Kidney capillary endothelial cell (primary cell): ENCODE results near the gene TMEM202.
A peak's percentile ranks its signal among the peaks of the same experiment; 100 is the strongest.
"Not testable (repeated sequence)": the region's sequence is repeated elsewhere in the genome, so short reads cannot be mapped to it uniquely, and the experiment has no call there.

Experiments used
- DNase-seq: peaks from one replicate; pipeline ENCODE4 v3.0.0-alpha.2; 2018; ENCODE audit warnings: low spot score

The TMEM202 gene, protein sequence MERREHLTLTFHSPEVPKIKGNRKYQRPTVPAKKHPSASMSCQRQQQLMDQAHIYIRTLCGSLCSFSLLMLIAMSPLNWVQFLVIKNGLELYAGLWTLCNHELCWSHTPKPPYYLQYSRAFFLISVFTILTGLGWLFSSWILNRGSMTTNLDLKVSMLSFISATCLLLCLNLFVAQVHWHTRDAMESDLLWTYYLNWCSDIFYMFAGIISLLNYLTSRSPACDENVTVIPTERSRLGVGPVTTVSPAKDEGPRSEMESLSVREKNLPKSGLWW

DNA sequence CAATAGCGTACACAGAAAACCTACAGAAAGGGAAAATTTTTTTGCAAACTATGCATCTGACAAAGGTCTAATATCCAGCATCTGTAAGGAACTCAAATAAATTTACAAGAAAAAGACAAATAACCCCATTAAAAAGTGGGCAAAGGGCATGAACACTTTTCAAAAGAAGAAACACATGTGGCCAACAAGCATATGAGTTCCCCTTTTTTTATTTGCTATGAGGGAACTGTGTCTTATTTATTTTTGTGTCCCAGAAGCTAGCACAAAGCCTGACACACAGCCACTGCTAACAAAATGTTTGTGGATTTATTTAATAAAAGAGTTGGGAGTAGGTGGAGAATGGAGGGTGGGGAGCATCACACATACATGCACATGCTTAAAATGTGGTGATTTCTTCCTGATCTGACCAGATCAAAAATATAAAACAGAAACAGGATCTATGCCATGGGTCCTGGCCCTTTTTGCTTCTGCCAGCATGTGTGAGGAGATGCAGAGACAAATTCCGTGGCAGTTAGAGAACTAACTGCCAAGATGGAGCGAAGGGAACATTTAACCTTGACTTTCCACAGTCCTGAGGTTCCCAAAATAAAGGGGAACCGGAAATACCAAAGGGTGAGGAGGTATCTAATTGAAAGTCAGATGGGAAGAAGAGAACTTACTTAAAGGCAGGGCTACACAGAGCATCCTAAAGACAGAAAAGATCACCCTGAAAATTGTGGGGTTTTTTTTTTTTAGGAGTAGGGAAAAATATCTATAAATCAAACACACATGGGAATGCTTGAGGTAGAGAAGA, at the start of gene TMEM202:
Gene TMEM202 (plus strand): TSS at position 510 of the 793 bp plus-strand sequence. CDS start 22 bp downstream, at position 532.
- DNase-seq, result no peak

DNA sequence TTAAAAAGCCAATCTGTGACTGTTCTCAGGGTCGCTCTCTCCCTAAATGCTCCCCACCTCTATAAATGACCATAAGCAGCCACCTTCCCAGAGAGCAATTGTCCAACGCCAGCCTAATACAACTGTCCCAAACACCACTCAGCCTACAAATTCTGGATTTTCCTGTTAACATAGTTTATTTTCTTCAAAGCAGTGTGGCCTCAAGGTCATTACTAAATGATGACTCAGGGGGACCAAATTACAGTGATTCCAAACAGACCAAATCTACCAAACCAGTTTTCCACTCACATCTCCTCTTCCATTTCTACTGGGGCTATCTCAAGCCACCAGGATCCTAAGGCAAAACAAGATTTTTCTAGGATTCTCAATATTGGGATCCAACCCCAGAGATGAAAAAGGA, 44.8 kb upstream of the TMEM202 start:
- no peak for DNase-seq

DNA sequence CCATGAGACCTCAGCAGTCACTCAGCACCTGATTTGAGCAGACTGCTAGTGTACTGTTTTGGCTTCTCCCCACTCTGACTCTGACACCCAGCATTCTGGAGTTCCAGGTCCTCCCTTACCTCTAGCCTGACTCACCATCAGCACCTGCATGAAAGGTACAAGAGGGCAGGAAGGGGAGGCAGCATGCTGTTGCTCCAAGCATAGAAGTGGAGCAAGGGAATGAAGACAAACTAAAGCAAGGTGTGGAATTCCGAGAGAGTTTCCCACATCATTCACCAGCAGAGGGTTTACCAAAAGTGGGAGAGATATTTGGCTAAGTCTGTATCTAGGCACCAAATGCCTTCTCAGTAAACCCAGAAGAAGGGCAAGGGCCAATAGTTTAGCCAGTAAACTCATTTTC, 43.6 kb upstream of the TMEM202 start:
- no peak for DNase-seq

DNA sequence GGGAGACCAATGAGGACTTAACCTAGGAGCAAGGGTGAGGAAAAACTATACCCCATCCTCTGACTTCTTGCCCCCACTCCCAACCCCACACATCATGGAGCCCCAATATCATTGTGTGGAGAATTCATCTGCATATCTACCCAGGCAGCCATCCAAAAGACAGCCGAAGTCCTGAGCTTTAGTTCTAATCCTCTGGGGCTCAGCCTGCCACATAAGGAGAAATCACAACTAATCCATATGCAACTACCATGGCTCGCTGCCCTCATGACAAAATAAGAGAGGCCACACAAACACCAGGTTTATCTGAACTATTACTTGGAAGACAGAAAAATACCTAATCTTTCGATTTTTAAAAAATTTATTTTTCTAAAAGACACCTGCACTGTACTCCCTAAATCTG, 40.0 kb upstream of the TMEM202 start:
- no peak for DNase-seq

DNA sequence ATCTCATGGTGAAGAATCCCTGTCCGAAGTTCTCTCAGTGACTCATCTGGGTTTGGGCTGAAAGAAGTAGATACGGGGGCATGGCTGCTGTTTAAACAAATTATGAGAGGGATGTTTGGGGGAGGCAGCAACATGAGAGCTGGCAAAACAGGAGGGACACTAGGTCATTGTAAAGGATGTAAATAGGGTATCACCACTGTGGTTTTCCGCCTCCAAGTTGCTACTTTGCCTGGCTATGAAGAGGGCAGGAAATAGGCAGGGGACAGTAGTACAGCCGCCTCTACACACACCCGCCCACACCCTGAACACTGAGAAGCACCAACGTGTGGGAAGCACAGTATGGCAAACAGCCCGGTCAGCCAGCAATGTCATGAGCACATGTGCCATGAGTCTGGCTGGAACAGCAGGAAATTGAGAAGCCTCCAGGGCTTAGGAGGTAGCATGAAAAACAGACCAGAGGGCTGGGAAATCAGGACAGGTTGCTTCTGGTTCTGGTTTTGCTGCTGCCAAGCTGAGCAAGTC, 39.4 kb upstream of the TMEM202 start:
- DNase-seq, result no peak

DNA sequence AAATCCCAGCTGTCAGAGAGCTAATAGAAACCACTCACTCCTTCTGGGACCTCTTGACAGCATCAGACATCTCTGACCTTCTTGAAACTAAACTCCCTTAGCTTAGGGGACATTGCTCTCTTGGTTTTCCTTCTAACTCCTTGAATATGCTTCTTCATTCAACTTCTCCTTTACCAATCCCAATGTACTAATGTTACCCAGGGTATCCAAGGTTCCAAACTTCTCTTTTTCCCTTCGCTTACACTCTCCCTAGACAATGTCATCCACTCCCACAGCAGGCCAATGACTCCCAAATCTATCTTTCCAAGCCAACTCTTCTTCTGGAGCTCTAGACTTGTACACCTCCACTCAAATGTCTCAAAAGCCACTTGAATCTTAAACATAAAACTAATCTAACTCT, 36.9 kb upstream of the TMEM202 start:
- no peak for DNase-seq

DNA sequence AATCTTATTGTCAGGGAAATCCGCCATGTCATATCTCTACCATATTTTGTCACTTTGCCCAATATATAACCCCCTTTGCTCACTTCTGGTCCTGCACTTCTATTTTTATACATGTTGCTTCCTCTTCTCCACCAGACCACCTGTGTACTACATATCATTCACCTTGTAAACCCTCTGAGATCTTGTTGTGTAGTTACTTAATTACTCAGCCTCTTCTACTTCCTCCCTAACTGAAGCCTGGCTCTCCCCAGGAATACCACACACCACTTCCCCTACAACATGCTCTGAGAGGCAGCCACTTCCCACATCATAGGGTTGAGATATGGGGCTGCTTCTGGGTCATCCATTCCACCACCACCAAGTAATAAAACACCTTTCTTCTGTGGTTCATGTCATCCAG, 32.3 kb upstream of the TMEM202 start:
- DNase-seq, result no peak

DNA sequence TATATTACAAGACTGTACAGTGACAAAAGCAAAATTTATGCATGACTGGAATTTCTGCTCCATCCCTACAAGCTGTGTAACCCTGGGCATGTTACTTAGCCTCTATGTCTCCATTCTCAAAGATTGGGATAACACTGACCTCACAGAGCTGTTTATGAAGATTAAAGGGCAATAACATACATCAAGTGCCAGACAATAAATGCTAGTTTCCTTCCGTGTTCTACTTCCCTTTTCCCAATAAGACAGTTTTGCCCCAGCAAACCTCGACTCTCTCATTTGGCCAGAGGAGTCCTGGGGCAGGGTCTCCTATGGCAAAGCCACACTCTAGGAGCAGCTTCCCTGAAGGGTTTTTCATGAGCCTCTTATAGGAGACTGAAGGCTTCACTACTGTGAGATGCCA, 29.8 kb upstream of the TMEM202 start:
- DNase-seq, result no peak

DNA sequence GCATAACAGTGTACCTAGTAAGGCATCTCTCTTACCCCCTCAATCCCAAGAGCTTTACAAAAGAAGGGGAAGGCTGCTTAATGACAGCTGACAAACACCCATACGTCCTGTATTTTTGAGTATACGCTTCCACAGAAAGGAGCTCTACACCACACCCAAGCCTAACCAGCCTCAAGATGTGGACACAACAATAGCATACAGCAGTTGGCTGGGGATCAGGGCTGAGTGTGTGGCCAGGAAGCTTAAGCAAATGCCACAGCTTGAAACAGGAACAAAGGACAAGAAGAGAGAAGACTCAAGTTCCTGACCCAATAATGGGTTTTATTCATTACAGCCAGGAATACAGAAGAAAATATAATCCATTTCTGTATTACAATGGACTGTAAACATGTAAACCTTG, 29.2 kb upstream of the TMEM202 start:
- DNase-seq, result no peak

DNA sequence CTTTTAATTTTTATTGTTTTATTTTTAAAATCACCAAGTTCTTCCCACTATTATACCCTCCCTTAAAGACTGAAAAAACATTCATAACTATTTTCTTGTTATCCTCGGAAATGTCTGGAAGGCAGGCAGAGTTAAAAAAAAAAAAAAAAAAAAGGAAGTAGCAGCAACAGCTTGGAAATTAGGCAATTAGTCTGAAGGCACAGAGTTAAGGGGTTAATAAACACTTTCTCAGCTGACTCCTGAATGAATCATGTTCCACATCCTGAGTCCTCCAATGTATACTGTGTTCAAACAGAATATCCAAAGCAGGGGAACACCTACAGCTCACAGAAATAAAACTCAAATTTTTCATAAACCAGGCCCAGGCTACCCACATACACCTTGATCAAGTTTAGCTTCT, 28.1 kb upstream of the TMEM202 start:
- no peak for DNase-seq

DNA sequence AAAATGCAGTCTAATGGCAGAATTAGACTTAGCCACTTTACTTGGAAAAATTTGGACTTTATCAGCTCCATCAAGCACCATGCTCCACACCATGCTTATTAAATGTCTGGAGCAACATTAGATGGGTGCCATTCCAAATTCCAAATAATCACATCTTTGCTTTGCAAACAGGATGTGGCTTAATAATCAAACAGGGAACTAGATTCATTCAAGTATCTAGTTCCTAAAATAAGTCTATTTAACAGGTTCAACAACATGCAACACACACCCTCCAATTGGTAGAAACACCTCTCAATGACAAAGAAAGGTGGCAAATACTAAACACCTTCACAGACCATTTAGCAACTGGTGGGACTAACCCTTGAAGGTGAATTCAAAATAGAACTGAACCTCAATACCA, 25.7 kb upstream of the TMEM202 start:
- DNase-seq, result no peak

DNA sequence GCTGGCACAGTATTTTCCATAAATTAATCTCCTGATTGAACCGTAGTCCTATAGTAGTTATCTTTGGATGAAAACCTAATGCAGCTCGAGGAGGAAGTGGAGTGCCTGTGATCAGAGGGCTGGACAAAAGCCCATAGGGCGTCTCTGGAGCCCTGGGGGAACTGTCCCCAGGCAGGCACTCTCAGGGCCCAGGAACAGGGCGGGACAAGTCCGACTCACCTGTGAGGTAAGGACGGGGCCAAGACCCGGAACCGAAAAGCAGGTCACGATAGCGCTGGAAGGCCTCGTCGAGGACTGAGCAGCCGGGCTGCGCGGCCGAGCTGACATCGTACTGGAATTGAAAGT, 22.6 kb upstream of the TMEM202 start:
- no peak for DNase-seq

DNA sequence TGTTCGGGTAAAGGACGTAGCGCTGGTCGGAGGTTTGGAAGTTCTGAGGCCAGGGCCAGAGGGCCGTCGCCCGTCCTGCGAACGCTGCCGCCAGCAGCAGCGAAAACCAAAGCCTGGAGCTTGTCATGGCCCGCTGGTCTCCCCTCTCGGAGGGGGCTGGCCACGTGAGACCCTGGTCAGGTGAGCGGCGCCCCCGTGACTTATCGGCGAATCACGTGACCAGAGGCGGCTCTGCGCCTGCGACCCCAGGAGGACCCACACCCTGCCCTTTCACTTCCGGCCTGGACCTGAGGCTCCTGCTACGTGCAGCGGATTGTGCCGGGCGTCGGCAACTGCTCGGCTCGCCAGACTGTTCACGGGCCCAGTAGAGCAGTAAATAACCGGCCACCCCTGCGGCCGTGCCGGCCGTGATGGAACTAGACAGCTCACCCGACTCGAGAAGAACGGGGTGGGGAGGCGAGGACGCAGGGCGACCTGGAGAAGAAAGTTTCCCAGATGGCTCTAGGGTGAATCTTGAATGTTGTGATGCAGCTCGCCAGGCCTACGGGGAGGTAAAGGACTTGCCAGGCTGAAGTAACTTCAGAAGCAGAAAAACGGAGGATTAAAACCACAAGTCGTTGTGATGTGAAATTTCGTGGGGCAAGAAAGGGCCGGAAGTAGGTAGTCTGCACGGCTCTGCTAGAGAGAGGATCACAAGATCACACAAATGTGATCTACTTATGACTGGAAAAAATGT, 22.1 kb upstream of the TMEM202 start, which contains the start of gene HEXA:
Gene HEXA (minus strand): TSS at position 169 of the 736 bp plus-strand sequence. CDS start 42 bp downstream, at position 127.
- DNase-seq, result peak; percentile 79

DNA sequence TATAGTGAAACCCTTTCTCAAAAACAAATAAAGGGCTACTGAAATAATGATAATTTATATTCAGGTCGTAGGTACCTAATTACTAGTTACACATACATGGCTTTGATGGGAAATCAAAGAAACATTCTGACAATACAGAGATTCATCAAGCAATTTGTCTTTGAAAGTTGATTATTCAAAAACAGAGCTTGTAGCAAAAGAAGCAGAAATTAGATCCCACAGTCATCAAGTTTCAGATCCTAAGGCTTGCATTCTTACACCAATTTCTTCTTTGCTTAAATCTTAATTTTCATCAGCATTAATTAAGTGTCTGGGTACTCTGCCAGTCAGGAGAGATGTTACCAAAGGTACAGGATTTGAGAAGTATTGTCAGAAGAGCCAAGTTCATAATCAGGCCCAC, 20.8 kb upstream of the TMEM202 start:
- DNase-seq, result no peak

DNA sequence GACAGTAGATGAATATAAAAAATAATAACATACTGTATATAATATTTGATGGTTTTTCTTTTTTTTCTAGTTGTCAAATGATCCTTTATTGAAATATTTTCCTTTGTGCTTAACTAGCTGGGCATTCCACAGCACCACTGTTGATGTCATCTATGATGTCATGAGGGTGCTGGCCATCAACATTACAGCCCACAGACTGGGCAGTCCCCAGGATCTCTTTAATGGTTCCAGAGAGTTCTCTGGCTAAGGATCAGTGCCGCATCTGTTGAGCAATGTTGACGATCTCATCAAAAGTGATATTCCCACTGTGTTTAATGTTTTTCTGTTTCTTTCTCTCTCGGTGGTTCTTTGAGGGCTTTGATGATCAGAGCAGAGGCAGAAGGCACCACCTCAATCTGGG, 19.0 kb upstream of the TMEM202 start:
- not testable (repeated sequence) for DNase-seq

DNA sequence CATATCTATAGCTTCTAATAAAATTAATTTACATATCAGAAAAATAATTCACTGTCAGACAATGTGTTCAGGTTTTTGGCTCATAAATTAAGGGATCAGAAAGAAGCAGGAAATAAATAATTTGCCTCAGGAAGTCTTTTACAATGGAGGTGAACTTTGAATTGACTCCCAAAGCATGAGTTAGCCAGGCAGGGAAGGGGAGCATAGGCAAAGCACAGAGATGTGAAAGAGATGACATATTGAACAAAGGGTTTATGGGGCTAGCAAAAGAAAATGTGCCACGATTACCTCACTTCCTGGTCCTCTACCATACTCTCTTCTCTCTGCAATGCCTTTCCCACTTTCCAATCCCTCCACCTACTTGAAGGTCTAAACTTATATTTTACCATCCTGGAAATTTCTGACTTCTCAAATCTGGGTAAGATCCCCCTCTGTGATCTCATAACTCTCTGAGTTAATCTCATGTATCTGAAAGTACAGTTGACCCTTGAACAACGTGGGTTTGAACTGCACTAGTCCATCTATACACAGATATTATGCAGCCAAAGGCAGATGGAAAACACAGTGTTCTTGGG, 18.2 kb upstream of the TMEM202 start:
- DNase-seq, result peak; percentile 27

DNA sequence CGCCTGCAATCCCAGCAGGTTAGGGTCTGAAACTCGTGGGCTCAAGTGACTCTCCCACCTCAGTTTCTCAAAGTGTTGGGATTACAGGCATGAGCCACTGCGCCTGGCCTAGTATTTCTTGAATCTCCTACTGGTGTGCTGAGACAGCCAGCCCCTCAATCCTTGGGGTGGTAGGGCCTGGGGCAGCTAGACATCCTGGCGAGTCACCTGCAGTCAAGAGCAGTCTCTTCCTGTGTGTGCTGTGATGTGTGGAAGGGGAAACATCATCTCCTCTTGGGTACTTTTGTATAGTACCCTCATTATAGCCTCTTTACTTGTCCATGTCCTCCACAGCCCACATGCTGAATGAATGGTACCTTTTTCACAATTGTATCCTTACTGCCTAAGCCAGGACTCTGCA, 17.4 kb upstream of the TMEM202 start:
- DNase-seq, result no peak

DNA sequence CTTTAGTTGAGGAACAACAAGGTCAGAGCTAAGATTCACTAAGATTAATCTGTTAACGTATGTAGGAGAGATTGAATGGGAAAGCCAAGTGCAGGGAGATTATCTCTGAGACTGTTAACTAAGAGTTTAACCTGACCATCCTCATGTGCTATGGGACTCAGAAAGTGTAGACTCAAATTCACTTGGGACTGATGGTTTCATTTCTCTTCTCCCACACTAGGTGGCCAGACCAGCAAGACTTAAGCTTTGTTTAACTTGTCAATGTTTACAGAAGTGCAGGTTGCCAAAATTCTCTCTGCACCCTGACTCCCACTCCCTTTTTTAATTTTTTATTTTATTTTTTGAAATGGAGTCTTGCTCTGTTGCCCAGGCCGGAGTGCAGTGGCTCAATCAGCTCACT, 16.0 kb upstream of the TMEM202 start:
- no peak for DNase-seq

DNA sequence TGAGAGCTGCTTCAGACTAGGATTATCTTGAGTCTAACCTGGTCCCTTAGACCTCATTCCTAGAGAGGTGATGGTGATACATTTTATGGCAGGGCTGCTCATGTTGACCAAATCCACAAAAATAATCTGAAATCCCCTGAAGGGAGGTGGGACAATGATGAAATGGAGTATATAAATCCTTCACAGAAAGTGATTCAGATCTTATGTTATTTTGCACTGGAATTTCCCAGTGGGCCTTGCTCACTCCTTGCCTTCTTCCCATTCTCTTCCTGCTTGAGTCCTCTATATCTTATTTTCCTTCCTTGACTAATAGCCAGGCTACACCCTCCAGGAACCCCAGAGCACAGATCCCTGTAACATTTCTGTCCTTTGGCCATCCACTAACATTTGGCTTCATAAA, 10.4 kb upstream of the TMEM202 start:
- no peak for DNase-seq

DNA sequence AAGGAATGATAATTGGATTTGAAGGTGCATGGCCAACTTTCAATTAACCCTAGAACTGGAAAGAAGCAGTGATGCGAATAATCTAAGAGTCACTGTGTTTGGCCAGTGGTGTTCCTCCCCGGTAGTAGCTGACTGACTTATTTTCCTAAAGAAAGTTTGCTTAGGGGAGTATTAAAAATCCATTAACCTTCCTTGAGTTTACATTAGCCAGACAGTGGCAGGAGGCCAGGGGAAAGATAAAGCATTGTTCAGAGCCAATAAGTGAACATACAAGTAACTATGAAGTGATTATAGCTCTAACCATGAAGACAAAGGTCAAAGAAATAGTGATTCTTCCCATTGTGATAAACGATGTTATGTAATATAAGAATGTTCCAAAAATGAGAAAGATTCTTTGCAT, 8.9 kb upstream of the TMEM202 start:
- DNase-seq, result no peak

DNA sequence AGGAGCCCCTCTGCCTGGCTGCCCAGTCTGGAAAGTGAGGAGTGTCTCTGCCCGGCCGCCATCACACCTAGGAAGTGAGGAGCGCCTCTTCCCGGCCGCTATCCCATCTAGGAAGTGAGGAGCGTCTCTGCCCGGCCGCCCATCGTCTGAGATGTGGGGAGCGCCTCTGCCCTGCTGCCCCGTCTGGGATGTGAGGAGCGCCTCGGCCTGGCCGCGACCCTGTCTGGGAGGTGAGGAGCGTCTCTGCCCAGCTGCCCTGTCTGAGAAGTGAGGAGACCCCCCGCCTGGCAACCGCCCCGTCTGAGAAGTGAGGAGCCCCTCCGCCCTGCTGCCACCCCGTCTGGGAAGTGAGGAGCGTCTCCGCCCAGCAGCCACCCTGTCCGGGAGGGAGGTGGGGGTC, 1.8 kb upstream of the TMEM202 start:
- DNase-seq, result not testable (repeated sequence)

DNA sequence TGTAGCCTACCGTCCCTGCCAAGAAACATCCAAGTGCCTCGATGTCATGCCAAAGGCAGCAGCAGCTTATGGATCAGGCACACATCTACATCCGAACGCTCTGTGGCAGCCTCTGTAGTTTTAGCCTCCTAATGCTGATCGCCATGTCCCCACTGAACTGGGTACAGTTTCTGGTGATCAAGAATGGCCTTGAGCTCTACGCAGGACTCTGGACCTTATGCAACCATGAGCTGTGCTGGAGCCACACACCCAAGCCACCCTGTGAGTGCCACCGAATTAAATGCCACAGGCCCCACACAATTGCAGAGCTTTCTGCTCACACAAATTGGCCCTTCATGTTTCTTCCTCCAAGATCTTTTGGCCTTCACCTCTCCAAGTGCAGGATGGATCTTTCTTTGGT, 543 bp downstream of the TMEM202 start:
- DNase-seq, result no peak
